SK-N-SH (cell line): ENCODE results near the gene PICK1. TPM values are rescaled to one million over a fixed set of nuclear protein-coding genes. Genes with fewer than 3 reads are reported as not detected.

Experiments used
- CTCF ChIA-PET: fragments of 300-600, 350-600 bp; formaldehyde crosslinking; extraction: SDS; loops from one replicate; lab custom pipeline; 2021; lab: Yijun Ruan, JAX
- POLR2A ChIA-PET: fragments of 350-600 bp; sonication (Branson Sonifier 250); formaldehyde crosslinking; extraction: SDS; loops from one replicate; lab custom pipeline; 2020; ENCODE audit warnings: antibody characterized with exemption, inconsistent platforms; lab: Yijun Ruan, JAX
- DNase-seq: peaks from one replicate; pipeline ENCODE4 v3.0.0; 2012
- H2AFZ ChIP-seq: fragments of 200-600 bp; sonication (generic); 2 replicates; pipeline ENCODE4 v1.8.1; 2016; ENCODE audit warnings: antibody characterized with exemption, mild to moderate bottlenecking, low read depth
- H3F3A ChIP-seq: fragments of 200-600 bp; sonication (generic); replicated peaks from 2 replicates; pipeline ENCODE3; 2016; ENCODE audit warnings: antibody characterized with exemption, mild to moderate bottlenecking; ENCODE audit not compliant: insufficient read depth
- H3K27ac ChIP-seq, 2 experiments: fragments of 200-500 bp in 1 of 2; fragments of 200-600 bp in 1 of 2; sonication (Bioruptor generic) in 1 of 2; sonication (generic), shearing (Covaris generic) in 1 of 2; 2 replicates each; pipeline versions ENCODE4 v1.5.1 to v1.6.1; 2014 to 2016; ENCODE audit warnings: low read depth in 2 of 2, inconsistent platforms in 1 of 2, low read length in 1 of 2, mild to moderate bottlenecking in 1 of 2, mixed read lengths in 1 of 2
- H3K27me3 ChIP-seq: fragments of 200-600 bp; sonication (generic), shearing (Covaris generic); 2 replicates; pipeline ENCODE4 v1.6.1; 2016; ENCODE audit warnings: mixed run types; ENCODE audit not compliant: insufficient read depth
- H3K36me3 ChIP-seq, 2 experiments: fragments of 200-500 bp in 1 of 2; fragments of 200-600 bp in 1 of 2; sonication (Bioruptor generic) in 1 of 2; sonication (generic) in 1 of 2; replicated peaks in 1 of 2; 2 replicates each; pipeline versions ENCODE3 to v1.5.1; 2014 to 2016; ENCODE audit warnings: low read length in 1 of 2, mild to moderate bottlenecking in 1 of 2; ENCODE audit not compliant: insufficient read depth in 2 of 2, control insufficient read depth in 1 of 2
- H3K4me1 ChIP-seq, 2 experiments: fragments of 200-500 bp in 1 of 2; fragments of 200-600 bp in 1 of 2; sonication (Bioruptor generic) in 1 of 2; sonication (generic), shearing (Covaris generic) in 1 of 2; 2 replicates each; pipeline versions ENCODE4 v1.5.1 to v1.6.1; 2014 to 2016; ENCODE audit warnings: low read depth in 1 of 2, low read length in 1 of 2, mixed run types in 1 of 2; ENCODE audit not compliant: insufficient read depth in 2 of 2, control insufficient read depth in 1 of 2
- H3K4me2 ChIP-seq: fragments of 200-600 bp; sonication (generic), shearing (Covaris generic); 2 replicates; pipeline ENCODE4 v1.6.1; 2017; ENCODE audit warnings: mixed run types
- H3K4me3 ChIP-seq, 2 experiments: fragments of 200-500 bp in 1 of 2; fragments of 200-600 bp in 1 of 2; sonication (Bioruptor generic) in 1 of 2; sonication (generic), shearing (Covaris generic) in 1 of 2; 2 replicates each; pipeline versions ENCODE4 v1.5.1 to v1.8.1; 2014 to 2016; ENCODE audit warnings: low read depth in 2 of 2, inconsistent platforms in 1 of 2, low read length in 1 of 2, mild to moderate bottlenecking in 1 of 2, mixed read lengths in 1 of 2, moderate library complexity in 1 of 2
- H3K79me2 ChIP-seq: fragments of 200-600 bp; sonication (generic); 2 replicates; pipeline ENCODE4 v1.8.1; 2017; ENCODE audit warnings: mild to moderate bottlenecking; ENCODE audit not compliant: insufficient read depth
- H3K9ac ChIP-seq: fragments of 200-600 bp; sonication (generic); 2 replicates; pipeline ENCODE4 v1.6.1; 2017; ENCODE audit warnings: mixed run types
- H3K9me2 ChIP-seq: fragments of 200-600 bp; sonication (generic); 2 replicates; pipeline ENCODE4 v1.6.1; 2017; ENCODE audit warnings: mixed run types
- H3K9me3 ChIP-seq: fragments of 200-600 bp; sonication (generic); 2 replicates; pipeline ENCODE4 v1.6.1; 2017; ENCODE audit warnings: mixed run types, mild to moderate bottlenecking, moderate library complexity
- H4K20me1 ChIP-seq: fragments of 200-600 bp; sonication (generic); 2 replicates; pipeline ENCODE4 v1.6.1; 2017; ENCODE audit warnings: mild to moderate bottlenecking, mixed run types; ENCODE audit not compliant: insufficient read depth
- ELF1 ChIP-seq: IDR thresholded peaks from 2 replicates; pipeline ENCODE4 v1.4.0; 2012
- FOSL2 ChIP-seq: IDR thresholded peaks from 2 replicates; pipeline ENCODE4 v1.4.0; 2012; ENCODE audit warnings: low read depth, mild to moderate bottlenecking, moderate library complexity, borderline replicate concordance
- JUND ChIP-seq: IDR thresholded peaks from 2 replicates; pipeline ENCODE4 v1.4.0; 2012
- MEF2A ChIP-seq: IDR thresholded peaks from 2 replicates; pipeline ENCODE4 v1.4.0; 2012; ENCODE audit warnings: low read depth, borderline replicate concordance
- MXI1 ChIP-seq: IDR thresholded peaks from 2 replicates; pipeline ENCODE4 v1.6.1; 2012; ENCODE audit warnings: mild to moderate bottlenecking, low read depth, low read length, improper control_type of control experiment
- NRF1 ChIP-seq: IDR thresholded peaks from 2 replicates; pipeline ENCODE4 v1.6.1; 2012; ENCODE audit warnings: low read depth, mild to moderate bottlenecking, low read length
- POLR2AphosphoS5 ChIP-seq: IDR thresholded peaks from 2 replicates; pipeline ENCODE4 v1.6.1; 2012; ENCODE audit warnings: low read depth, low read length
- RAD21 ChIP-seq: IDR thresholded peaks from 2 replicates; pipeline ENCODE4 v1.6.1; 2012; ENCODE audit warnings: mild to moderate bottlenecking, low read length
- WGBS: methylation state at CpG from one replicate; pipeline ENCODE4 v1.1.6; 2017; ENCODE audit warnings: low lambda C conversion rate; 5-methylcytosine and 5-hydroxymethylcytosine counted together
- polyA plus RNA-seq, 3 experiments: library from polyadenylated mRNA; depleted of rRNA; stranded (reverse); fragments of >200 nt; gene quantifications; 2 replicates each; pipeline ENCODE4 v1.2.3, GENCODE V29; 2012
- TF ChIP-seq, protein P1 (sequence below): IDR thresholded peaks from 2 replicates; pipeline ENCODE4 v1.4.0; 2012; ENCODE audit warnings: low read depth
- TF ChIP-seq, protein P2 (sequence below): fragments of 150-350 bp; IDR thresholded peaks from 2 replicates; pipeline ENCODE4 v1.6.1; 2016; ENCODE audit warnings: mild to moderate bottlenecking, low read depth, low read length
- TF ChIP-seq, protein P3 (sequence below): fragments of 150-350 bp; IDR thresholded peaks from 2 replicates; pipeline ENCODE4 v1.6.1; 2017; ENCODE audit warnings: antibody characterized with exemption, low read length, low read depth, borderline replicate concordance

The PICK1 gene
- polyA plus RNA-seq, 1 of the 3 experiments (the other 2 are of a cell fraction) = 36.8 TPM

DNA sequence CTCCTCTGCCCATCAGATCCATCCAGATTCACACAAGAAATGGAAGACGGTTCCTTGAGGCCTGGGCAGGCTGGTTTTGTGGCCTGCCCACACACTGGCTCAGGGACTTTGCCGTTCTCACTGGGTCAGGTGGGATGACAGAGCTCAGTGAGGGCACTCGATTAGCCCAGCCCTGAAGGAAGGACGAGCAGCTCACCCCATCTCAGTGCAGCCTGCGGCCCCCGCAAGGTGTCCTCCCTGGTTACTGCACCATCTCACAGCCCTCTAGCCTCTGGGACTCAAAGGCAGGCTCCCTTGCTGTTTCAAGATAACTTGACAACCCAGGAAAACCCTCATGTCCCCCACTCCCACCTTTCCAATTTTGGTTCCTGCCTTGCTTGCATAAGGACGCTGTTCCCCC is 22.6 kb downstream of the PICK1 start:
- H3K4me3 ChIP-seq = no peak overlapping the region
- H2AFZ ChIP-seq = no peak overlapping the region
- no peak overlapping the region for H3K9ac ChIP-seq
- POLR2A ChIA-PET = no interaction called here
- H4K20me1 ChIP-seq = no peaks in the 10 kb centered on the region
- DNase-seq = no peak
- no peaks in the 10 kb centered on the region for H3K36me3 ChIP-seq
- CTCF ChIA-PET = interaction anchor here (2.3 kb wide), 1 partner anchor 27 kb away, joined by 8 read pairs; no protein-coding TSS in a partner anchor
- WGBS = 81% methylated on average over 6 of the region's 7 CpGs
- H3K4me2 ChIP-seq = no peak overlapping the region
- peaks cover 0 to 2% of the 10 kb centered on the region in 2 experiments; a peak in 1 of 4 replicates for H3K4me1 ChIP-seq
- H3K9me2 ChIP-seq = no peaks in the 10 kb centered on the region
- no peak overlapping the region for H3K27ac ChIP-seq
- no peak for TF ChIP-seq FOSL2
- TF ChIP-seq, protein P1, sequence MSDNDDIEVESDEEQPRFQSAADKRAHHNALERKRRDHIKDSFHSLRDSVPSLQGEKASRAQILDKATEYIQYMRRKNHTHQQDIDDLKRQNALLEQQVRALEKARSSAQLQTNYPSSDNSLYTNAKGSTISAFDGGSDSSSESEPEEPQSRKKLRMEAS = no peak
- no peak for TF ChIP-seq JUND
- TF ChIP-seq, protein P2, sequence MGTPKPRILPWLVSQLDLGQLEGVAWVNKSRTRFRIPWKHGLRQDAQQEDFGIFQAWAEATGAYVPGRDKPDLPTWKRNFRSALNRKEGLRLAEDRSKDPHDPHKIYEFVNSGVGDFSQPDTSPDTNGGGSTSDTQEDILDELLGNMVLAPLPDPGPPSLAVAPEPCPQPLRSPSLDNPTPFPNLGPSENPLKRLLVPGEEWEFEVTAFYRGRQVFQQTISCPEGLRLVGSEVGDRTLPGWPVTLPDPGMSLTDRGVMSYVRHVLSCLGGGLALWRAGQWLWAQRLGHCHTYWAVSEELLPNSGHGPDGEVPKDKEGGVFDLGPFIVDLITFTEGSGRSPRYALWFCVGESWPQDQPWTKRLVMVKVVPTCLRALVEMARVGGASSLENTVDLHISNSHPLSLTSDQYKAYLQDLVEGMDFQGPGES = no peak
- no peak for TF ChIP-seq NRF1
- no peak for TF ChIP-seq MEF2A
- TF ChIP-seq, protein P3, sequence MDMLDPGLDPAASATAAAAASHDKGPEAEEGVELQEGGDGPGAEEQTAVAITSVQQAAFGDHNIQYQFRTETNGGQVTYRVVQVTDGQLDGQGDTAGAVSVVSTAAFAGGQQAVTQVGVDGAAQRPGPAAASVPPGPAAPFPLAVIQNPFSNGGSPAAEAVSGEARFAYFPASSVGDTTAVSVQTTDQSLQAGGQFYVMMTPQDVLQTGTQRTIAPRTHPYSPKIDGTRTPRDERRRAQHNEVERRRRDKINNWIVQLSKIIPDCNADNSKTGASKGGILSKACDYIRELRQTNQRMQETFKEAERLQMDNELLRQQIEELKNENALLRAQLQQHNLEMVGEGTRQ = no peak
- no peak for TF ChIP-seq RAD21
- TF ChIP-seq POLR2AphosphoS5 = no peak
- no peak for TF ChIP-seq ELF1
- no peaks in the 10 kb centered on the region for H3K27me3 ChIP-seq
- H3F3A ChIP-seq = no peaks in the 10 kb centered on the region
- no peaks in the 10 kb centered on the region for H3K79me2 ChIP-seq
- no peaks in the 10 kb centered on the region for H3K9me3 ChIP-seq

DNA sequence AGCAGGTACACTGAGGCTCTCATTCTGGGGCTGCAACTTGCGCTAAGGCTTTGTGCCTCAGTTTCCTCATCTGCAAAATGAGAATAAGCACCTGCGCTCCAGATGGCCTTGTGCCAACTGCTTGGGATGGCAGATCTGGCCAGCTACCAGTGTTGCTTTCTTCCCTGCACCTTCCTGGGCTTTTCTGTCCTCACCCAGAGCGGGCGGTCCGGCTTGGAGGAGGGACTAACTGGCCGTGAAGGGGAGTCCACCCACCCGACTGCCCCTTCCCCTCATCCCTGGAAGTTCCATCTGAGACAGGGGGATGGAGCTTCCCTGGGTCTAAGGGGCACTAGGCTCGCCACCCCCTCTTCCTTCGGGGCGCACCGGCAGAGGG is 23.3 kb downstream of the PICK1 start:
- H3K79me2 ChIP-seq = no peaks in the 10 kb centered on the region
- H2AFZ ChIP-seq = no peak overlapping the region
- H3K4me2 ChIP-seq = no peak overlapping the region
- no peaks in the 10 kb centered on the region for H3K9me2 ChIP-seq
- no peak overlapping the region for H3K4me3 ChIP-seq
- H3K27me3 ChIP-seq = no peaks in the 10 kb centered on the region
- no peak overlapping the region for H3K27ac ChIP-seq
- H3F3A ChIP-seq = no peaks in the 10 kb centered on the region
- ChIA-PET CTCF (interaction anchor here (0.6 kb wide), 1 partner anchor 275 kb away, joined by 3 read pairs; no protein-coding TSS in a partner anchor), POLR2A (no interaction called here)
- no peaks in the 10 kb centered on the region for H4K20me1 ChIP-seq
- H3K36me3 ChIP-seq = no peaks in the 10 kb centered on the region
- no peak overlapping the region for H3K9ac ChIP-seq
- TF ChIP-seq NRF1 (no peak), RAD21 (no peak), MXI1 (no peak)
- no CpG with 5 or more reads among the region's 11 CpGs for WGBS
- no peaks in the 10 kb centered on the region for H3K9me3 ChIP-seq
- H3K4me1 ChIP-seq = peaks cover 0 to 2% of the 10 kb centered on the region in 2 experiments; a peak in 1 of 4 replicates
- DNase-seq = no peak
